HUES6 (cell line): ENCODE measurements around the gene URGCP.

ENCODE experiments used
- H3K27ac ChIP-seq: 2 replicates; pipeline ENCODE4 v1.7.0; 2013; ENCODE audit warnings: low read depth, mild to moderate bottlenecking, low read length, inconsistent platforms
- H3K27me3 ChIP-seq: 2 replicates; pipeline ENCODE4 v1.6.1; 2013; ENCODE audit warnings: low read length; ENCODE audit not compliant: control insufficient read depth, insufficient read depth
- H3K36me3 ChIP-seq: 2 replicates; pipeline ENCODE4 v1.6.1; 2013; ENCODE audit warnings: low read length; ENCODE audit not compliant: control insufficient read depth, insufficient read depth
- H3K4me1 ChIP-seq: 2 replicates; pipeline ENCODE4 v1.6.1; 2013; ENCODE audit warnings: low read length; ENCODE audit not compliant: control insufficient read depth, insufficient read depth
- H3K4me3 ChIP-seq: 2 replicates; pipeline ENCODE4 v1.5.1; 2013; ENCODE audit warnings: low read depth, low read length
- H3K9ac ChIP-seq: one replicate; pipeline ENCODE4 v1.6.1; 2013; ENCODE audit warnings: mild to moderate bottlenecking, low read length
- H3K9me3 ChIP-seq: 2 replicates; pipeline ENCODE4 v1.6.1; 2013; ENCODE audit warnings: low read depth, low read length; ENCODE audit not compliant: control insufficient read depth, insufficient read depth

URGCP gene

GRCh38 chr7:43872406-43873110, 33.8 kb downstream of the URGCP start:
- Histone ChIP-seq H3K36me3 (peaks cover 21% of the 10 kb centered on the region), H3K27ac (no peak overlapping the region), H3K9me3 (no peaks in the 10 kb centered on the region), H3K4me1 (peaks cover 18% of the 10 kb centered on the region), H3K4me3 (no peak overlapping the region), H3K27me3 (no peaks in the 10 kb centered on the region), H3K9ac (no peak overlapping the region)

GRCh38 chr7:43871064-43871463, 35.3 kb downstream of the URGCP start:
- peaks cover 18% of the 10 kb centered on the region for H3K4me1 ChIP-seq
- H3K9me3 ChIP-seq: no peaks in the 10 kb centered on the region
- no peaks in the 10 kb centered on the region for H3K27me3 ChIP-seq
- H3K27ac ChIP-seq: no peak overlapping the region
- no peak overlapping the region for H3K4me3 ChIP-seq
- H3K9ac ChIP-seq: no peak overlapping the region
- H3K36me3 ChIP-seq: peaks cover 18% of the 10 kb centered on the region

- Histone ChIP-seq H3K36me3 (peaks cover 16% of the 10 kb centered on the region), H3K4me3 (no peak overlapping the region), H3K27me3 (no peaks in the 10 kb centered on the region), H3K4me1 (peaks cover 18% of the 10 kb centered on the region), H3K9me3 (0 out of 2 replicates have a peak, but pooled peaks cover 2% of the 10 kb centered on the region), H3K9ac (no peak overlapping the region), H3K27ac (no peak overlapping the region)
Measured at GRCh38 chr7:43870316-43870715, 36.1 kb downstream of the URGCP start.

- H3K4me3 ChIP-seq: peak overlapping the region; percentile 92
- 0 out of 2 replicates have a peak, but pooled peaks cover 4% of the 10 kb centered on the region for H3K9me3 ChIP-seq
- H3K36me3 ChIP-seq: peaks cover 18% of the 10 kb centered on the region
- H3K27ac ChIP-seq: no peak overlapping the region
- H3K9ac ChIP-seq: peak overlapping the region; percentile 61
- no peaks in the 10 kb centered on the region for H3K27me3 ChIP-seq
- peaks cover 18% of the 10 kb centered on the region for H3K4me1 ChIP-seq
Measured at GRCh38 chr7:43869867-43870240, 36.5 kb downstream of the URGCP start.

- H3K9me3 ChIP-seq: peaks cover 9% of the 10 kb centered on the region; the same call in 1 of the 2 replicates
- peaks cover 18% of the 10 kb centered on the region for H3K4me1 ChIP-seq
- no peaks in the 10 kb centered on the region for H3K27me3 ChIP-seq
- peaks cover 18% of the 10 kb centered on the region for H3K36me3 ChIP-seq
- H3K4me3 ChIP-seq: peak within 1 kb of the TSS; percentile 92
- peak within 1 kb of the TSS; percentile 95 for H3K9ac ChIP-seq
- H3K27ac ChIP-seq: no peak within 1 kb of the TSS
Measured at GRCh38 chr7:43869006-43869866, 37.2 kb downstream of the URGCP start, which contains the start of gene MRPS24. TSS of gene MRPS24 (minus strand) at chr7:43869517. CDS start at chr7:43869495, 22 bp downstream.

- Histone ChIP-seq H3K4me3 (peak overlapping the region; percentile 92), H3K9me3 (peaks cover 13% of the 10 kb centered on the region), H3K9ac (peak overlapping the region; percentile 72), H3K4me1 (peaks cover 18% of the 10 kb centered on the region), H3K27ac (no peak overlapping the region), H3K27me3 (no peaks in the 10 kb centered on the region), H3K36me3 (peaks cover 18% of the 10 kb centered on the region)
Measured at GRCh38 chr7:43868681-43869005, 37.8 kb downstream of the URGCP start.

GRCh38 chr7:43868181-43868580, 38.2 kb downstream of the URGCP start:
- peaks cover 13% of the 10 kb centered on the region for H3K9me3 ChIP-seq
- no peaks in the 10 kb centered on the region for H3K27me3 ChIP-seq
- no peak overlapping the region for H3K27ac ChIP-seq
- H3K36me3 ChIP-seq: peaks cover 18% of the 10 kb centered on the region
- H3K9ac ChIP-seq: no peak overlapping the region
- H3K4me1 ChIP-seq: peaks cover 18% of the 10 kb centered on the region
- peak overlapping the region; percentile 92 for H3K4me3 ChIP-seq

GRCh38 chr7:43865277-43865676, 41.1 kb downstream of the URGCP start:
- no peak overlapping the region for H3K4me3 ChIP-seq
- H3K27ac ChIP-seq: no peak overlapping the region
- peaks cover 13% of the 10 kb centered on the region for H3K9me3 ChIP-seq
- no peak overlapping the region for H3K9ac ChIP-seq
- H3K36me3 ChIP-seq: peaks cover 18% of the 10 kb centered on the region
- peaks cover 5% of the 10 kb centered on the region; the same call in 1 of the 2 replicates for H3K4me1 ChIP-seq
- no peaks in the 10 kb centered on the region for H3K27me3 ChIP-seq

GRCh38 chr7:43864126-43864525, 42.3 kb downstream of the URGCP start:
- Histone ChIP-seq H3K4me3 (no peak overlapping the region), H3K27me3 (no peaks in the 10 kb centered on the region), H3K4me1 (peaks cover 5% of the 10 kb centered on the region; the same call in 1 of the 2 replicates), H3K27ac (no peak overlapping the region), H3K36me3 (peaks cover 18% of the 10 kb centered on the region), H3K9ac (no peak overlapping the region), H3K9me3 (peaks cover 15% of the 10 kb centered on the region)

GRCh38 chr7:43856996-43857395, 49.4 kb downstream of the URGCP start:
- Histone ChIP-seq H3K27ac (no peak overlapping the region), H3K9ac (no peak overlapping the region), H3K4me3 (no peak overlapping the region), H3K36me3 (no peaks in the 10 kb centered on the region), H3K9me3 (peaks cover 7% of the 10 kb centered on the region; the same call in 1 of the 2 replicates), H3K4me1 (no peaks in the 10 kb centered on the region), H3K27me3 (no peaks in the 10 kb centered on the region)

- no peak overlapping the region for H3K9ac ChIP-seq
- H3K4me1 ChIP-seq: no peaks in the 10 kb centered on the region
- H3K9me3 ChIP-seq: peaks cover 7% of the 10 kb centered on the region; the same call in 1 of the 2 replicates
- no peaks in the 10 kb centered on the region for H3K36me3 ChIP-seq
- no peaks in the 10 kb centered on the region for H3K27me3 ChIP-seq
- H3K4me3 ChIP-seq: no peak overlapping the region
- no peak overlapping the region for H3K27ac ChIP-seq
Measured at GRCh38 chr7:43856316-43856715, 50.1 kb downstream of the URGCP start.
